Epidermal melanocyte (primary cell): ENCODE measurements around the gene CCNG2.

Experiments used
- DNase-seq: peaks from one replicate; pipeline ENCODE4 v3.0.0; 2011; ENCODE audit warnings: low spot score; ENCODE audit not compliant: insufficient read length

Gene CCNG2

DNA sequence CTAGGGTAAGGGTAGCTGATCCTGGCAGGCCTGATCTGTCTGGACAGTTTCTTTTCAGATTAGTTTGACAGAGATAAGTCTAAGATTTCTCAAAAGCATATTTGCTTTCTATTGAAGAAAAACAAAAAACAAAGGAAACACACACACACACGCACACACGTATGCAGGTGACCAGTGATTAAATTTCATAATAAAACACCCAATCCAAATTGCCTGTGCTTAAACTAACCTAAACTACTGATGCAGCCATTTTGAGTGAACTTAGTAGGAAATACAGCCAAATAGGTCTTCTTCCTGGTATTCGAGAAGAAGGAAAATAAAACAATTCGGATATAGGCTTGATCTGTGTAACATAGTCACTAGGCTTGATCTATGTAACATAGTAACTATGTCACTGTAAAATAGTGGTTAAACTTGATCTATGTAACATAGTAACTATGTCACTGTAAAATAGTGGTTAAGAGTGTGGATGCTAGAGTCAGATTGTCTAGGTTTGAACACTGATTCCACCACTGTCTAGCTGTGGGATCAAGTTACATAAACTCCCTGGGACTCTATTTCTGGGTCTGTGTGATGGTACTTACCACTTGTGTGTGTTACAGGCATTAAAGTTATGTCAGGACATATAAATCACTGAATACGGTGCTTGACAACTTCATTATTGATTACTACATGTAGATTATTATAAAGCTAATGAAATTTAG is 9.8 kb upstream of the CCNG2 start:
- DNase-seq: no peak

DNA sequence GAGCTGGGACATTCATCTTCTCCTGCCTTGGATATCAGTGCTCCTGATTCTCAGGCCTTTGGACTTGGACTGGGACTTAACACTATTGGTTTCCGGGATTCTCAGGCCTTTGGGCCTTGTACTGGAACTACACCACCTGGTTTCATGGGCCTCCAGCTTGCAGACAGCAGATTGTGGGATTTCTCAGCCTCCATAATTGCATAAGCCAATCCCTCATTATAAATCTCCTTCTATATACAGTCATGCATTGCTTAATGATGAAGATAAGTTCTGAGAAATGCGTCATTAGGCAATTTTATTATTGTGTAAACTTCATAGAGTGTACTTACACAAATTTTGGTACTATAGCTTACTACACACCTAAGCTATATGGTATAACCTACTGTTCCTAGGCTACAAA is 8.9 kb upstream of the CCNG2 start:
- no peak for DNase-seq

DNA sequence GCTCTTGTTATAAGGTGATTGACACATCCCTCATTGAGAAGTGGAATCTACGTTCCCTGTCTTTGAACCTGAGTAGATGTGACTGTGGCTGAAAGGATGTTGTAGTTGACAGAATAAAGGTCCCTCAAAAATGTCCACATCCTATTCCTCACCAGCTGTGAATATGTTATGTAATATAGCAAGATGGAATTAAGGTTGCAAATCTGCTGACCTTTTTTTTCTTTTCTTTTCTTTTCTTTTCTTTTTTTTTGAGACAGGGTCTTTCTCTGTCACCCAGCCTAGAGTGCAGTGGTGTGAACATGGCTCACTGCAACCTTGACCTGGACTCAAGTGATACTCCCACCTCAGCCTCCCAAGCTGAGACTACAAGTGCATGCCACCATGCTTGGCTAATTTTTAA is 7.2 kb upstream of the CCNG2 start:
- DNase-seq: no peak

DNA sequence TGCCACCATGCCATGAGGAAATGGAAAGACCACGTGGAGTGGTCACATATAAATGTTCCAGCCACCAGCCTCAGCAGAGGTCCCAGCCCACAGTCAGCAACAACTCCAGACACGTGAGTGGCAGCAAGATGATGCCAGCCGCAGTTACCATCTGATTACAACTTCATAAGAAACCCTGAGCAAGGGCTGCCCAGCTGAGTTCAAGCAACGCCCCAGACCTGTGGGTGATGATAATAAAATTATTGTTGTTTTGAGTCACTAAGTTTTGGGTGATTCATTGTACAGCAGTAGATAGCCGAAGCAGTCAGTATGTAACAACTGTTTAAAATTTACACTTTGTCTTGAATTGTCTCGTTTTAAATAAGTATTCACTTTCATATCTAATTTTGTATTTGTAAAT is 5.8 kb upstream of the CCNG2 start:
- DNase-seq: no peak

DNA sequence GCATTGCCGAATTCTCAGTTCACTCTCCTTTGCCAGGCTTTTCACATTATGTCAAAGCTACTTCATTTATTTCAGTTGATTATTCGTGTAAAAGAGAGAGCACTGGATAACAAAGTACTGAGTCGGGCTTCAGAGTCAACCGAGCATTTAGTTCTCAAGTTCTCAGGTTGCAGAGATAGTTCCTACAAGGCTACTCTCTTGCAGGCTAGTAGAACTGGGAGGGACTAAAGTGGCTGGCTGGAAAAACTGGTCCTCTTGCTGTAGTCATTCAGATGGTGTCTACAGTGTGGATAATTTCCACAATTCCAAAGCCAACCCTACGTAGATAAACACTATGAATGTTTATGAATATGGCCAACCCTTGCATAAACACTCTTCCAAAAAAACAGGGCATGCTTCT is 4.6 kb upstream of the CCNG2 start:
- DNase-seq: no peak

DNA sequence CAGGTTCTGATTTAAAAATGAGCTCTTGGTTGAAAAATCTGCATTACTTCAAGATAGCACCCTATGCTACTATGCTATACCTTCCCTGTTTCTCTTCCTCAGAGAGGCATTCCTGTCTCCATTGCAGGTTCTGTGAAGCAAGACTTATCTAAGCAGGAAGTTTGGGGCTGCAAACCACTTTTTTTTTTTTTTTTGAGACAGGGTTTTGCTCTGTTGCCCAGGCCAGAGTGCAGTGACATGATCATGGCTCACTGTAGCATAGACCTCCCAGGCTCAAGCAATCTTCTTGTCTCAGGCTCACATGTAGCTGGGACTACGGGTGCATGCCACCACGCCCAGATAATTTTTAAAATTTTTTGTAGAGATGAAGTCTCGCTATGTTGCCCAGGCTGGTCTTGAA is 4.0 kb upstream of the CCNG2 start:
- no peak for DNase-seq

DNA sequence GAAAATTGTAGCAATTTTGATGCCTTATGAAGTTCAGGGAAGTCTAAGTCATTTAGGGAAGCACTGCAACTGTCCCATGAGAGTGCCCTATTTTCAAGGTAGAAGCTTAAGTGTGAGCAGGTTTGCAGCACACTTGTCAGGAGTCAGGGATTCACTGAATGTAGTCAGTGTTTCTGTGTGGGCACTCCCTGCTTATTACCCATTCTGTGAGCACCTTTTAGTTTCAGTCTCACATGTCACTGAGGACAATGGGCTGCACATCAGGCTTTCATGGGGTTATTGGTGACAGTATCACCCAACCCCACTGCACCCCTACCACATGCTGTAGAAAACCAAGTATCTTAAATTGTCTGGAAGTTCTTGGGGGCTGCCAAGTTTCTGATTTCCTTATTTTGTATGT is 2.9 kb upstream of the CCNG2 start:
- no peak for DNase-seq

DNA sequence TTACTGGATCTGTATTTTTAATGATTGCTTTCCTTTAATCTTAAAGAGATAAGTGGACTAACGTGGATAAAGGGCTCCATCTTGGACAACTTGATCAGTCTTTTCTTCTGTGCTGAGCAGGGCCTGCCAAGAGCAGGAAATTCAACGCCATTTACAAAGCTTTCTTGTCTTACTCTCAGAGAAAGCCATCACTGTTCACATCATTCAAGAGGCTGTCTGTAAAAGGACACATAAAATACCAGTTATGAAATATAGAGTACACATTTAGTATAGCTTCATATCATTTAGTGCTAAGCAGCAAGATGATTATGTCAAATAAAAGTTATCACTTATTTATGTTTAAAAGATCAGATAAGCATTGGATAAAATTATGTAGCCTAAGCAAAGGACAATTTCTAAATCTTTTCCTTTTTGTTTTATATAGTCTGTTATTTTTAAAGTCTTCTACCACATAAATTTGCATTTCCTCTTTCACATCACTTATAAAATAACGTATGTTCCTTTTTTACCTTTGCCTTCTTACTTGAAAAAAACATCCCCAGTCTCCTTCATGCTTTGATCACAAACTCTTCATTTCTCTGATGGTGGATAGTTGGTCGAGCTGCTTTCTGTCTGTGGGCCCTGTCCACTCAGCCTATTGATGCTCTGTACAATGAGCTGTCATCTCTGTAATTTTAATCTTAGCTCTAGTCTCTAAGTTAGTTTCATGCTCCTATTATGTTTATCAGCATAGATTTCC is 2.1 kb upstream of the CCNG2 start:
- DNase-seq: no peak

DNA sequence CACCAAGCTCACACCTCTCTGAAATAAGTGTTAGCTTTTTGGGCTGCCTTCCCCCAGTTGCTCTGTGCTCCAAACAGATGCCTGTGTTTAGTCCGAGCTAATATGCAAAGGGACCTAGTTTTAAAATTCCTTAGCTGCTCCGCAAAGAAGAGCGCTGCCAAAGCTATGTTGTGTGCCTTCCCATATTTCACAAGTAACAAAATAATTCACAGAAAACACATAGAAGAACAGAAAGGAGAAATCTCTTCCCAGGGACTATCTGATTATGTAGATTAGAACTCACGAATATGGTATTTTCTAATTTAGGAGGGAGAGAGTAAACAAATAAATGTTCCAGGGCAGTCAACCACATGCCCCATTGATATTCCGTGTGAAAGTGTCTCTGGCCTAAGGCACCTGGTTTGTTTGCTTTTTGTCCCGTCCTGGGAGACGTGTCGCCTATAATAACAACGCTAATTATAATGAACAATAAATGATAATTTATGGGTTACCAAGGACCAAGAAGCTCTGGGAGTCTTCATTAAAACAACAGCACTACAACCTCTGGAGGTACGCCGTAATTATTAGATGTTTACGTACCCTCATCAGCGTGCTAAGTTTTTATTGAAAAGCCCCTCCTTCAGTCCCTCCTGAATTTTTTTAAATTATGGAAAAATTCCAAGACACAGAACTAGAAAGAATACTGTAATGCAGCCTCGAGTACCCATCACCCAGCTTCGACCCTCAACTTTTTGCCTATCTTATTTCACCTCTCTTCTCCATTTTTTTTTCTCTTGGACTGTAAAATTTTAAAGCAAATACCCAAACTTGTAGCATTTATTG is 1.2 kb upstream of the CCNG2 start:
- DNase-seq: no peak

DNA sequence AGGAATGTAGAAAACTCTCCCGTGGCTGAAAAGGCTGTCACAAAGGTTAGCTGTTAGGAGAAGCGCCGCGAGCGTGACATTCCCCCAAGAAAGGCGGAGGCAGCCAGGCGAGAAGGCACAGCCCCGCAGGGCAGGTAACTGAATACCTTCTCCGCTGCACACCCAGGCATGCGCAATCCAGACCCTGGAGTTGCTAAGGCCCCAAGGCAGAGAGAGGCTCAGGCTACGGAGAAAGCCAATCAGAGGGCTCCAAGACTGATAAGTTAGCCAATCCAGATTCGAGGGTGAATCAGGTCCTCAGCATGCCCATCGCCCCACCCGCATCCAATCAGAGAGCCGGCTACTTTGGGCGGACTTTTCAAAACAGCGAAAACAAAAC is 485 bp upstream of the CCNG2 start:
- peak; percentile 91 for DNase-seq

DNA sequence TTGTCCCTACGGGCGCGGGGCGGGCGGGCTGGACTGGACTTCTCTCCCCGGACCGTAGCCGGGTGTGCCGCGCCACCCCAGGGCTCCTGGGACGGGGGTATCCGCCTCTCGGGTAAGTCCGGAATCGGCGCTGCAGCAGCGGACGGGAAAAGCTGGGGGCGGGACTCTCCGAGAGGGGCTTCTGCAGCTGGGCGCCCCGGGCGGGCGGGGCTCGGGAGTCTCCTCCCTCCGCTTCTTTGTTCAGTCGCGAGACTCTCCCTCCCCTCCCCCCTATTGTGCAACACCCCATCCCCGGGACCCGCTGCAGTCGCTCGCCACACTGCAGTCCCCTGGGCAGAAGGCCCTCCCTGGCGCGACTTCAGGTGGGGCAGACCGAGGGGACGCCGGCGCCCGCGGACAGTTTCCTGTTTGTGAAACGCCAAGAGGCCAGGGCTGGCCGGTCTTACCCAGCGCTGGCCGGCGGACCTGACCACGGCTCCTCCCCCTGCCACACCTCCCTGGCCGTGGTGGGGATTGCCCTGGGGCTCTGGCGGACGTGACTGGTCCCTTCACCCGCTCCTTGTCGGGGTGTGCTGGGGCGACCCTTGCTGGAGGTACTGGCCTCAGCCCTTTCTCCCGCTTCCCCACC is 966 bp downstream of the CCNG2 start:
- peak; percentile 50 for DNase-seq

DNA sequence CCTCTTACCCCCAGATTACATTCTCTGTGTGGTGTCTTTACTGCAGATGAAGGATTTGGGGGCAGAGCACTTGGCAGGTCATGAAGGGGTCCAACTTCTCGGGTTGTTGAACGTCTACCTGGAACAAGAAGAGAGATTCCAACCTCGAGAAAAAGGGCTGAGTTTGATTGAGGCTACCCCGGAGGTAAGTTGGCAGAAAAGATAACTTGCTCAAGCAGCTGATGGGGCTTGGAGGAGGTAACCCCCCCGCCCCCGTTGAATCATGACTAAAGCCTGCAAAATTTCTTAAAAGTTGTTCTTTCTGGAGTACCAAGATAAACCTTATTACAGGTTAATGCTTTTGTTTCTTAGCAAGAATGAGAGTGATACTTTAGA is 1.5 kb downstream of the CCNG2 start:
- DNase-seq: no peak

DNA sequence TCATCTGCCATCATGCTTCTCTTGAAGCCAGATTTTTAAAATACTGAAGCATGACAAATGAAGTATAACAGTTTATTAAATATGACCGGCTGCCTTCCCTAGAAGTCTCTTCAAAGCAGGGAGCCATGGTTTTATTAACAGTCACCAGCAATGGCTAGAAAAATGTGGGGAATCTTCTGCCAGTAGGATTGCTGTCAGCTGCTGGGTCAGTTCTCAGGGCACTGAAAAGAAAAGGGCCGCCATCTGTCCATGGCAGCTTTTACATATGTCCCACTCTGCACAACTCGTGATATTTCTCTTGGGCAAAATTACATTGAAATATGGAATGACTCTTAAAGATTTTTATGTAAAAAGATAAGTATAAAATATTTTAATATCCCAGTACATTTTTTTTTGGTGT is 2.8 kb downstream of the CCNG2 start:
- DNase-seq: no peak

DNA sequence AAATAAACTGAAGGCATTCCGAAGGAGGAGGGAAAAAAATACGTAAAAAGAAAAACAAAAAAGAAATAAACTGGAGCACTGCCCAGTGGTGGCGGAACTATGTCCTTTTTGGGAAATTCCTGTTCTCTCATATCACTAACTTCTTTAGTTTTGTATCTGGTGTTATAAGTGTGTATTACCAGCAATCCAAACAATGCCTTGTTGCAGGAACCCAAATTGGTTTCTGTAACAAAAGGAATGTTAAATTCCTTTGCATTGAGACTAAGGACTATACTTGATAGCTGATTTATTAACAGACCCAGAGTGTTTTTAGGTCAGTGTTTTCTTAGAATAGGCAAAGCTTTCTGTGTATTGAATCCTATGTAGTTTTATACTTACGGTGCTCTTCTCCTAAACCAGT is 6.6 kb downstream of the CCNG2 start:
- no peak for DNase-seq

DNA sequence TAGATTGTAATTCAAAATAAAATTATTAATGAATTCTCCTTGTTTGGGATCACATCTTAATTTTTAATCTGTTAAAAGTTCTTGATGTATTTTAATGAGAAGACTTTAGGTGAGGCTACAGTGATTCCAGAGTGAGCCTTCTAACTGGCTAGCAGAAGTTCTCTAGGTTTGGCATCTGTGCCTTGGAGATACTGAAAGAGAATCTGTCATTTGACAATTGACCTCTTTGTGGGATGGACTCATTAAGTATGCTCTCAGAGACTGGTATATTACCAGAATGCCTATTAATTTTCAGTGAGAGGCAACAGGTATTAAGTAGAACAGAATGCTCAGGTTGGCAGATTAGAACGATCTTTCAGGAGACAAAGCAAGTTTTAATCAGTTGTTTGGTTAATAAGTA is 10.2 kb downstream of the CCNG2 start:
- DNase-seq: no peak

DNA sequence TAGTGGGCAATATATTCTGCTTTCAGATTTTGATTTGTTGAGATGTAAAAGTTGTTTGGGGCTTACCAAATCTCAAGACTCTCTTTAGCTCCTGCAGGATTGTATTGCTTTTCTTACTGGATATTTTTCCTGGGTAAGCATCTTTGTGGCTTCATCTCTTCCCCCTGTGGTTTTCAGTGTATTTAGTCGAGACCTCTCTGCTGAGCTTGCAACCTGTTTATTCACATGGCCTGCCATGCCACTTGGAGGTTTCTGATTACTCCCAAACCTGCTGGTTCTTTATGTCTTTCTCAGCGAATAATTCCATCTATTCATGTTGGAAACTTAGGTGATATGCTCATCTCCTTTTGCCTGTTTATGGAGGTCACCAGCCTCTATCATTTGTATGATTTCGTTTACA is 10.9 kb downstream of the CCNG2 start:
- no peak for DNase-seq

DNA sequence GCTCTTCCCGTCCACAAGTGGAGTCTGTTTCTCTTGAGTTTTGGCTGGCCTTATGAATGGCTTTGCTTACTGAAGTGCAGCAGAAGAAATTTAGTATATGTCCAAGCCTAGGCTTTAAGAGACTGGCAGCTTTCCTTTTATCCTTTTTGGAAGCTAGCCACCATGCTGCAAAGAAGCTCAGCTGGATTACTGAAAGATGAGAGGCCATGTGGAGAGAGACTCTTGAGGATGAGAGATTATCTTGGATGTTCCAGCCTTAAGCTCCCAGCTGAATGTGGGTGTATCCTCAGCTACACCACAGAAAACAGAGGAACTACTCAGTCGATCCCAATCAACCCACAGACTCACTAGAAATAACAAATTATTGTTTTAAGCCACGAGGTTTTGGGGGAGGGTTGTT is 12.5 kb downstream of the CCNG2 start:
- no peak for DNase-seq

DNA sequence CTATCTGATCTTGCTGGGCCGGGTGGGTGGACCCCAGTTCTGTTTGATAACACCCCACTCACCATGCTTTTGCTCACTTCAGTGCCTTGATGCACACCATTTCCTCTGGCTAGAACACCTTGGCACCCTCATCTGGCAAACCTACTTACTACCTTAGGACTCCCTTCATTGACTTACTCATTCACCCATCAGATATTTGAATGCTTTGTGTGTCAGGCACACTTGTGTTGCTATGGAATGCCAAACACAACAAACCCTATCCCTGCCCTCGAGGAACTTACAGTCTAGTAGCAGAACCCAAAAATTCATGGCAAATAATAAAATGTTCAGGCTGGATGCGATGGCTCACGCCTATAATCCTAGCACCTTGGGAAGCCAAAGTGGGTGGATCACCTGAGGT is 13.9 kb downstream of the CCNG2 start:
- DNase-seq: no peak

DNA sequence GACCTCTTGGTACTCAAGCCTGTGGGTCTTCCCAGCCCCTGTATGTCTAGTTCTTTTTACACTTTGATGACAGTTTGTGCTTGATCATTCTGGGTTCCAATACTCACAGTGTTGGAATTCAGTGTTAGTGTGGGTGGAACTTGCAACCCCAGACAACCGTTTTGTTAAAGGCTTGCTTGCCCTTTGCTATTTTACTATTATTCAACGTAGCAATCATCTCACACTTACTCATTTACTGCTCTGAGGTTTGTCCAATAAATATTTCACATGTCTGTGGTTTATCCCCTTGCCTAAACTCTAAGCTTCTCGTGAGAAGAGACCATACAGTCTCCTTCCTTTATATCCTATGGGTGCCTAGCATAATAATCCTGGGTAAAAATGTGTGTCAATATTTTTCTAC is 15.3 kb downstream of the CCNG2 start:
- peak; percentile 35 for DNase-seq

DNA sequence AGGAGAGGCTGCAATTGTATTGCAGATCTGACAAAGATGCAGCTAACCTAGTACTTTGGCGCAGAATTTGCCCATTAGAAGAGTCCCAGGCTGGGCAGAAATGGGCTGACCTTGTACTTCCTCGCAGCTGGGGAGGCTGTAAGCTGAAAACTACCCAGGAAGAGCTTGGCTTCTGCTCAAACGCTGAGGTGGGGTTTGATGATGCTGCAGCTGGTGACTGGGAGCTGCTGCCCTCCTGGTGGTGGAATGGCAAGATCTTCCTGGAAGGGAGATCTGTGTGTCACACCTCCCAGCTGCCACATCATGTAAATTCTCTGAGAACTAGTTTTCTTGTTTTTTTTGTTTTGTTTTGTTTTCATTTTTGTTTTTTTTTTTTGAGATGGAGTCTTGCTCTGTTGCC is 17.4 kb downstream of the CCNG2 start:
- no peak for DNase-seq

DNA sequence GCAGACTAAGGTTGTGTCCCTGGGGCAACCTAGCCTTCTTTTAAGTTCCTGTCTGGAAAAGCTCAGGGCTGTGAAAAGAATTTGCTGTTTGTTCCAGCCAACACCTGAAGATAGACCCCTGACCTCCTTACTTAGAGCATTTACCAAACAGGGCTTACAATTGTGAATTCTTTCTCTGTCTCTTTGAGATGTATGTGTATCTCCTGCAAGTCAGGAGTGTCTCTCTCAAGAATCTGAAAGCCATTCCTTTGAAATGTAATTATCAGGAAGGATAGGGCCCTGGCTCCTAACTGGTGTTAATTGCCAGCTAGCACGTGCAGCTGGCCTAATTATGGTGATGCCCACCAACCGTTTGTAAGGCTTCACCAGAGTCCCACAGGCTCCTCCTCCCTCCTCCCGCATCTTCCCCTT is 18.2 kb downstream of the CCNG2 start:
- no peak for DNase-seq

DNA sequence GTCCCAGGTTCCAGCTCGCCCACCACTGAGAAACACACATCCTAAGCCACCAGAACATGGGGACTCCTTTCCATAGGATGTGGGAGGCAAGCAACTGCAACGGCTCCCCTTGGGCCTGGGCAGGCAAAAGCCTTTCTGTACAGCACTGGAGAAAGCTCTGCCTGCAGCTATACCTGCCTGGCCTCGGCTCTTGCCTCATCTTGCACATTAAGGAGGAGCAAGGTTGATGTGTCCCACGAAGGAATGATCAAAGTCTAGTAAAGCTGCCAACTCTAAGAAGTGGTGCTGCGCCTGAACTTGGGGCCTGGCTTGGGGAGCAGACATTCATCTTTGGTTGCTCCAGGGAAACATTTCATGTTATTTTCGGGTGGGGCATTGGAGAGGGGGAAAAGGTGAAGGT is 19.6 kb downstream of the CCNG2 start:
- no peak for DNase-seq
